HG02571 (cell line): ENCODE data around the gene RASA4B.
A peak's percentile ranks its signal among the peaks of the same experiment; 100 is the strongest.
"Not testable (repeated sequence)": the region's sequence is repeated elsewhere in the genome, so short reads cannot be mapped to it uniquely, and the experiment has no call there.

Experiments
- ATAC-seq: cut with Tn5 transposase; IDR thresholded peaks from one replicate; pipeline ENCODE4 v1.9.1; 2021; ENCODE audit warnings: mild to moderate bottlenecking, moderate library complexity; ENCODE audit not compliant: unreplicated experiment

The RASA4B gene

GRCh38 chr7:102455596-102455995 lies 62.0 kb downstream of the RASA4B start:
- no peak for ATAC-seq

- not testable (repeated sequence) for ATAC-seq
These were observed 62.6 kb downstream of the RASA4B start for GRCh38 chr7:102454932-102455331.

- ATAC-seq: no peak
These were observed 63.1 kb downstream of the RASA4B start for GRCh38 chr7:102454468-102454867.

GRCh38 chr7:102453319-102453718 lies 64.3 kb downstream of the RASA4B start:
- ATAC-seq: no peak

GRCh38 chr7:102452451-102452850 lies 65.1 kb downstream of the RASA4B start:
- no peak for ATAC-seq

GRCh38 chr7:102451371-102452054 lies 66.1 kb downstream of the RASA4B start:
- no peak for ATAC-seq

- ATAC-seq: no peak
These were observed 67.3 kb downstream of the RASA4B start for GRCh38 chr7:102450242-102450641.

GRCh38 chr7:102449136-102449535 lies 68.4 kb downstream of the RASA4B start:
- no peak for ATAC-seq

- no peak for ATAC-seq
These were observed 70.3 kb downstream of the RASA4B start for GRCh38 chr7:102447311-102447710.

- no peak for ATAC-seq
These were observed 71.0 kb downstream of the RASA4B start for GRCh38 chr7:102446387-102447156.

- ATAC-seq: no peak
These were observed 71.9 kb downstream of the RASA4B start for GRCh38 chr7:102445674-102446071.

GRCh38 chr7:102444961-102445673 lies 72.5 kb downstream of the RASA4B start:
- peak; percentile 40 for ATAC-seq

- no peak for ATAC-seq
These were observed 77.4 kb downstream of the RASA4B start for GRCh38 chr7:102439963-102440795.

- no peak for ATAC-seq
These were observed 81.5 kb downstream of the RASA4B start for GRCh38 chr7:102436118-102436517.

- ATAC-seq: no peak
These were observed 83.5 kb downstream of the RASA4B start for GRCh38 chr7:102434039-102434486.

GRCh38 chr7:102433219-102434038 lies 84.1 kb downstream of the RASA4B start, which contains the start of gene ORAI2:
Gene ORAI2 (plus strand): TSS chr7:102433575. CDS start chr7:102438957, 5,382 bp downstream.
- ATAC-seq: peak; percentile 53
